ENCODE results near the gene ARF3. TPM values are rescaled to one million over a fixed set of nuclear protein-coding genes. Genes with fewer than 3 reads are reported as not detected.

The ARF3 gene
- total and polyA plus RNA-seq, 7 donors: 7.4 to 27.0 (median 18.1) TPM

DNA sequence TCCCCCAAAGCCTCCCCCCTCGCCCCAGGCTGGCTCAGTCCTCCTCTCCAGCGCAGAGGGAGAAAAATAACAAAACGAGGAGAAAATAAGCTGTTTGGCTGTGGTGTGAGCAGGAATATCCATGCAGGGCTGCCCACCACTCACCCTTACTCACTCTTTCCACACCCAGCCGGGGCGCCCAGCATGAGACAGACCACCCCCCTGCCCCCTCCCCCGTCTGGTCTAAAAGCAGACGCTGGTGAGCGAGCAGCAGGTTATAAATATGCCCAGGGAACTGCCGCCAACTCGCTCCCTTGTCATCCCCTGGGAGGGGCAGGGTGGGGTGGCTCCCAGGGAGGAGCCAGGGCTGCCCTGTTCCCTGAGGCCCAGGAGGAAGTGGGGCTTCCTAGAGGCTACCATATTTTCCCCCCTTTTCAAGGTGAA lies 28.2 kb upstream of the ARF3 start:
- WGBS, 3 donors: 15 to 25% (median 21%) methylated on average over 10 of the region's 10 CpGs

DNA sequence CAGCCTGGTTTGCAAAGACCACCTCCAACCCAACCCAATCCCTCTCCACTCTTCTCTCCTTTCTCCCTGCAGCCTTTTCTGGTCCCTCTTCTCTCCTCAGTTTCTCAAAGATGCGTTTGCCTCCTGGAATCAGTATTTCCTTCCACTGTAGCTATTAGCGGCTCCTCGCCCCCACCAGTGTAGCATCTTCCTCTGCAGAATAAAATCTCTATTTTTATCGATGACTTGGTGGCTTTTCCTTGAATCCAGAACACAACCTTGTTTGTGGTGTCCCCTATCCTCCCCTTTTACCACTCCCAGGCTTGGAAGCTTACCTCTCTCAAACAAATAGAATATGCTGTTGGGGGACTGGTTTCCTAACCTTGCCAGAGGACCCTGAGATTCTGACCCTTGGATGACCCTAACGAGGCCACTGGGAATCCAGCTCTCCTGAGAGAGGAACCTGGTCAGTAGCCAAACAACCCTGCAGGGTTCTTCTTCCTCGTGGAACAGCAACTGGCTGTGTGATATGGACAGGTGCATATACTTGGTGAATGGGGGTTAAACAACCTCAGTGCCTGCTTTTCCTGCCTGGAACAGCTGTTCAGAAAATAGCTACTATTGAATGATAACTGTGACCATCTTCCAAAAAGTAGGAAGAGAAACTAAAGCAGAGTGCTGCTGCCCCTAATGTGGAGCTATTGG lies 25.3 kb upstream of the ARF3 start:
- 51 to 55% (median 53%) methylated on average over 6 of the region's 6 CpGs for WGBS, 3 donors
- Histone ChIP-seq H3K27me3 (ENCODE audit: insufficient read depth in 3 of 3, low read length in 2 of 3) (peaks cover 0 to 59% (median 43%) of the 10 kb centered on the region in 3 donors), H3K27ac (no peak overlapping the region), H3K4me1 (peaks cover 37% of the 10 kb centered on the region), H3K36me3 (ENCODE audit: insufficient read depth in 1 of 2, low read depth in 1 of 2) (no peaks in the 10 kb centered on the region), H3K4me3 (no peak overlapping the region), H3K9me3 (no peaks in the 10 kb centered on the region)
- no peak for DNase-seq
- ATAC-seq: no peak
- intact Hi-C loops (cut with DNase I): no loop called here
- no peak for TF ChIP-seq CTCF (IDR thresholded peaks at IDR 0.05)

More for the DNA sequence above, 28.2 kb upstream of the ARF3 start:
- Histone ChIP-seq H3K9me3 (no peaks in the 10 kb centered on the region), H3K27me3 (ENCODE audit: insufficient read depth in 3 of 3, low read length in 2 of 3) (peaks cover 0 to 45% (median 20%) of the 10 kb centered on the region in 3 donors), H3K27ac (no peak overlapping the region), H3K4me3 (no peak overlapping the region), H3K36me3 (ENCODE audit: insufficient read depth in 1 of 2, low read depth in 1 of 2) (no peaks in the 10 kb centered on the region), H3K4me1 (peaks cover 15% of the 10 kb centered on the region)
- no peak for TF ChIP-seq CTCF (IDR thresholded peaks at IDR 0.05)
- intact Hi-C loops (cut with DNase I): loop anchor here in 1 of 2 donors (5.0 kb wide), 1 partner anchor 128 kb away; no protein-coding TSS in a partner anchor
- ATAC-seq (peak; percentile 64 to 88 (median 76)), DNase-seq (peak in 1 of 2 donors; percentile 84)

DNA sequence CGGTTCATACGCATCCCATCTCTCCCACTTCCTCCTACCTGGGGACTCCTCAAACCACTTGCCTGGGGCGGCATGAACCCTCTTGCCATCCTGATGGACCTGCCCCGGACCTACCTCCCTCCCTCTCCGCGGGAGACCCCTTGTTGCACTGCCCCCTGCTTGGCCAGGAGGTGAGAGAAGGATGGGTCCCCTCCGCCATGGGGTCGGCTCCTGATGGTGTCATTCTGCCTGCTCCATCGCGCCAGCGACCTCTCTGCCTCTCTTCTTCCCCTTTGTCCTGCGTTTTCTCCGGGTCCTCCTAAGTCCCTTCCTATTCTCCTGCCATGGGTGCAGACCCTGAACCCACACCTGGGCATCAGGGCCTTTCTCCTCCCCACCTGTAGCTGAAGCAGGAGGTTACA lies 24.5 kb upstream of the ARF3 start:
- ATAC-seq: no peak
- H3K4me3 ChIP-seq: no peak overlapping the region
- 11 to 19% (median 14%) methylated on average over 11 to 13 of the region's 13 CpGs for WGBS, 3 donors

DNA sequence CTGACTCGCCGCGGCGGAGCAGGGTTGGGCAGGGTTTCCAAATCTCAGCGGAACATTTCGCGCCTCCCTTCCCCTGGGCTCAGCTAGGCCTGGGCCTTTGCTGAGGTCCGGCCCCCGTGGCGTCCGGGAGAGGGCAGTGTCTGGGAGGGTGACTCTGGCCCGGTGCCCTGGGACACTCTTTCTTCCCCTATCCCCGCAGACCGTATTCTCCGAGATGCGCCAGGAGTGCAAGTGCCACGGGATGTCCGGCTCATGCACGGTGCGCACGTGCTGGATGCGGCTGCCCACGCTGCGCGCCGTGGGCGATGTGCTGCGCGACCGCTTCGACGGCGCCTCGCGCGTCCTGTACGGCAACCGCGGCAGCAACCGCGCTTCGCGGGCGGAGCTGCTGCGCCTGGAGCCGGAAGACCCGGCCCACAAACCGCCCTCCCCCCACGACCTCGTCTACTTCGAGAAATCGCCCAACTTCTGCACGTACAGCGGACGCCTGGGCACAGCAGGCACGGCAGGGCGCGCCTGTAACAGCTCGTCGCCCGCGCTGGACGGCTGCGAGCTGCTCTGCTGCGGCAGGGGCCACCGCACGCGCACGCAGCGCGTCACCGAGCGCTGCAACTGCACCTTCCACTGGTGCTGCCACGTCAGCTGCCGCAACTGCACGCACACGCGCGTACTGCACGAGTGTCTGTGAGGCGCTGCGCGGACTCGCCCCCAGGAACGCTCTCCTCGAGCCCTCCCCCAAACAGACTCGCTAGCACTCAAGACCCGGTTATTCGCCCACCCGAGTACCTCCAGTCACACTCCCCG lies 23.9 kb upstream of the ARF3 start:
- Histone ChIP-seq H3K4me1 (peaks cover 37% of the 10 kb centered on the region), H3K4me3 (peak overlapping the region; percentile 54), H3K27me3 (ENCODE audit: insufficient read depth in 3 of 3, low read length in 2 of 3) (peaks cover 0 to 70% (median 43%) of the 10 kb centered on the region in 3 donors), H3K9me3 (no peaks in the 10 kb centered on the region), H3K36me3 (ENCODE audit: insufficient read depth in 1 of 2, low read depth in 1 of 2) (no peaks in the 10 kb centered on the region), H3K27ac (no peak overlapping the region)
- DNase-seq (peak in 1 of 2 donors; percentile 63), ATAC-seq (peak; percentile 23 to 49 (median 42))
- intact Hi-C loops (cut with DNase I): no loop called here
- TF ChIP-seq CTCF (IDR thresholded peaks at IDR 0.05): no peak
- 3 to 4% (median 4%) methylated on average over 68 to 91 of the region's 91 CpGs for WGBS, 3 donors

More for the DNA sequence above, 24.5 kb upstream of the ARF3 start:
- H3K4me1 ChIP-seq: peaks cover 37% of the 10 kb centered on the region
- no peak overlapping the region for H3K27ac ChIP-seq
- intact Hi-C loops (cut with DNase I): no loop called here
- H3K9me3 ChIP-seq: no peaks in the 10 kb centered on the region
- peak in 1 of 2 donors; percentile 50 for DNase-seq
- H3K27me3 ChIP-seq (ENCODE audit: insufficient read depth in 3 of 3, low read length in 2 of 3): peaks cover 0 to 67% (median 43%) of the 10 kb centered on the region in 3 donors
- H3K36me3 ChIP-seq (ENCODE audit: insufficient read depth in 1 of 2, low read depth in 1 of 2): no peaks in the 10 kb centered on the region
- TF ChIP-seq CTCF (IDR thresholded peaks at IDR 0.05): no peak

Measured in psoas muscle (tissue), 8 donors.